H7 (cell line): ENCODE measurements around the gene PKN1. TPM values are rescaled to one million over a fixed set of nuclear protein-coding genes. Genes with fewer than 3 reads are reported as not detected.
"Not testable (repeated sequence)": the region's sequence is repeated elsewhere in the genome, so short reads cannot be mapped to it uniquely, and the experiment has no call there.

Experiments
- DNase-seq: peaks from one replicate; pipeline ENCODE4 v3.0.0; 2012
- H3K27me3 ChIP-seq: 2 replicates; pipeline ENCODE4 v1.6.0; 2011; ENCODE audit warnings: mild to moderate bottlenecking, low read length; ENCODE audit not compliant: control insufficient read depth, insufficient read depth
- H3K36me3 ChIP-seq: replicated peaks from 2 replicates; pipeline ENCODE4 v1.5.1; 2011; ENCODE audit warnings: low read length; ENCODE audit not compliant: control insufficient read depth, insufficient read depth
- H3K4me3 ChIP-seq: 2 replicates; pipeline ENCODE4 v1.5.1; 2011; ENCODE audit warnings: low read depth, mild to moderate bottlenecking, control low read depth, low read length, moderate library complexity; ENCODE audit not compliant: insufficient read depth
- total RNA-seq: library from RNA; depleted of rRNA; stranded (reverse); fragments of >200 nt; shearing (Covaris generic); gene quantifications from 2 replicates; pipeline ENCODE4 v1.2.3, GENCODE V29; 2014

Gene PKN1
- total RNA-seq, 1 experiment from 2014 or later: 108 TPM

DNA sequence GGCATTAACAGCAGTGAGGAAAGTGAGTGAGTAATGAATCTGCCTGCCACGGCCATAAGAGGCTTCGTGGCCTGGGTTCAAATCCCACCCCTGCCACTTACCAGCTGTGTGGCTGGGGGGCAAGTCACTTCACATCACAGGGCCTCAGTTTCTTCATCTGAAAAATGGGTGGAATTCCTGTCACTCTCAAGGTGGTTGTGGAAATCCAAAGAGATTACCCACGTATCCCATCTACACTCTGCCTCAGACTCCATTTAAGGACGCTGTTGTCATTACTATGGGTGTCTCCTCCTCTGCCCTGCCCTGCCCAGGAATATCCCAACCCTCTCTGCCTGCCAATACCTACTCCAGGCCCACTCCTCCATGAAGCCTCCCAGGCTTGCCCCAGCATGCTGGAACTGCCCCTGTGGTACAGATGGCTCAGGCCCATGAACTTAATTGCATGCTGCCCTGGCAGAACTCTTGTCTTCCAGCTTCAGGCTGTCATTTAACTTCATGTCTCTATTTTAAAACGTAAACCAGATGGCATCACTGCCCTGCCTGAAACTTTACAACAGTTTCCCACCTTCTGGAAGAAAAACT, 59.7 kb downstream of the PKN1 start:
- Histone ChIP-seq H3K36me3 (peaks cover 5% of the 10 kb centered on the region), H3K27me3 (no peaks in the 10 kb centered on the region), H3K4me3 (no peak overlapping the region)
- peak; percentile 17 for DNase-seq

DNA sequence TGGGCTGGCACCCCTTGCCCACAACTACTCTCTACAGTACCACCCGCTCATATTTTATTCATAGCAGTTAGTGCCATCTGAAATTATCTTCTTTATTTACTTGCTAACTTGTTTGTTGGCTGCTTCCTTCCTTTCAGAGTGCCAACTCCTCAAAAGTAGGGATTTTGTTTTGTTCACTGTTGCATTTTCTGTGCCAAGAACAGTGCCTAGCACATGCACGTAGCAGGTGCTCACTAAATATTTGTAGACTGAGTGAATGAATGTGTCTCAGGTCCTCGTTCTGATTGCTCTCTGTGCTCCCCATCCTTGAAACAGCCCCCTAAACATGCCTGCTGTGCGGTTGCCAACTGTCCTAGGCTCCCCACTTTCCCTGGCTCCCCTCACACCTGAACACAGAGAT, 61.3 kb downstream of the PKN1 start:
- no peak overlapping the region for H3K4me3 ChIP-seq
- H3K27me3 ChIP-seq: no peaks in the 10 kb centered on the region
- H3K36me3 ChIP-seq: peaks cover 2% of the 10 kb centered on the region
- no peak for DNase-seq

DNA sequence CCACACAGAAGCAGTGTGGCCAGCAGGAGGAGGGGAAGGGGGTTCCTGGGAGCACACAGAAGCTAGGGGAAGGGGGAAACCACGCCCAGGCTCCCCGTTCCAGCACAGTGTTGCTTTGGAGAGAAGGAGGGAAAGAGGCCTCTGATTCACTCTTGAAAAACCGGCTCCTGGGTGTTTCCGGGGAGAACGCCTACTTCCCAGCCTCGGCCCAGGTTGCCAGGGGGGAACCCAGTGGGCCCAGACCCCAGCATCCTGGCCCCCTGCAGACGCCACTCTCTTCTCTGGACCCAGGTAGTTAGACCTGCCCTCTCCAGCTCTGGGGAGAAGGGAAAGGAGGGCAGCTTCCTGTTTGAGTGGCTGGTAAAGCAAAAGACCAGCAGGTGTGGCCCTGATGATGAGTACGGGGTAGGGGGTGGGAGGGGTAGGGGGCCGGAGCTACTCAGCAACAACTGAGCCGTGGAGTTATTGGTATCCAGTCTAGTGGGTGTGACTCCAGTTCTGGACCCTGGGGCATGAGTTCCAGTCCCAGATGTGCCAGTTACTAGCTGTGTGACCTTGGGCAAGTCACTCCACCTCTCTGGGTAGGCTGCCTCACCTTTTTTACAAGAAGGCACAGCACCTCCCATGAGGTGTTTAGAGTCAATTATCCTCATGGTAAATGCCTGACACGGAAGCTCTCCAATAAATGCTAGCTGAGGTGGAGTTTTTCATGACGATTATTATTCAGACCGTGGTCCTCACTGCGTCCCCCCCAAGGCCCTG, 62.0 kb downstream of the PKN1 start:
- peaks cover 2% of the 10 kb centered on the region for H3K36me3 ChIP-seq

DNA sequence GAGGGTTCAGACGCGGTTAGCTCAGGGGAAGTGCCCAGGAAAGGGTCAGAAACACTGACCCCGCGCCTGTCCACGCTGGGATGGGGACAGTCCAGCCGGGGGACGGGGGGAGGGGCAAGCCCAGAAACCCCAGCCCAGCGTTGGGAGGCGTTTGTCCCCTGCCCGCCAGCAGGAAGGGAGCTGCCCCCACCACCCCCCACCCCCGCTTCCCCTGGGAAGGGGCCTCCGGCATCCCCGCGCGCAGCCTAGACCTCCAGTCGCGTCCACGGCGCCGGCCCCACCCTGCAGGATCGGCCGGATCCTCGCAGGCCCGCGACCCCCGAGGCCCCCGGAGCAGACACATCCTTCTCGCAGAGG, 62.5 kb downstream of the PKN1 start:
- no peak for DNase-seq
- Histone ChIP-seq H3K4me3 (peak overlapping the region; percentile 58), H3K36me3 (peaks cover 2% of the 10 kb centered on the region), H3K27me3 (no peaks in the 10 kb centered on the region)

More for the DNA sequence above, 62.0 kb downstream of the PKN1 start:
- DNase-seq: peak; percentile 78
- Histone ChIP-seq H3K4me3 (peak overlapping the region; percentile 58), H3K27me3 (no peaks in the 10 kb centered on the region)

DNA sequence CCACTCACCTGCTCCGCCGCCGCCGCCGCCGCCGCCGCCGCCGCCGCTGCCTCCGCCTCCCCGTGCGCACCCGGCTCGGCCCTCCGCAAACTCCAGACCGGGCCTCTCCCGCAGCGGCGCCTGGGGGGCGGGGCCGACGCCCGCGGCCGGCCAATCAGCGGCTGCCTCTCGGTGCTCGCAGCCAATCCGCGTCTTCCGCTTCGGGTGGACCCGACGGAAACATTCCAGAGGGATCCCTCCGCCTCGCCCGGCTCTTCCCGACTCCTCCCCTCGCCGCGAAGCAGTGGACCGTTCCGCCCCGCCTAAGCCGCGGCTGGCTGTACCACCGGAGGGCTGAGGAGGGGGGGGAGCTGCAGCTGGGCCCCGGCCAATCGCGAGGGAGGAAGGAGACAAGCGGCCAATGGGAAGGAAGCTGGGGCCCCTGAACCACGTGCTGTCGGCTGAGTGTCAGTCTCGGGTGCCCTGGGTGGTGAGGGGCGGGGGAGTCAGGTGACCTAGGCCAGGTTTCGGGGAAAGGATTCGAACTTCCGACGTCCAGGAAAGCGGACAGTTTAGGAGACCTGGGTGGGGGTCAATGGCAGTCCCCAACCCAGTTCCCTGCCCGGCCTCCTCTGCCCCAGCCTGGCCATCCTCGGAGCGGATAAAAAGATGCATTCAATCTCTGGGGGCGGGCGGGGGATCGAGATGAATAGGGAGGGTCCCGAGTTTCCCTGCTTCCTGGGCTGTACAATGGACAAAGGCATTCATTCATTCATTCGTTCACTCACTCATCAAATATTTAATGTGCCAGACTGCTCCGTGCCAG, 63.1 kb downstream of the PKN1 start, which contains the start of gene GIPC1:
Gene GIPC1, minus strand, starts transcription at position 99 of the 805 bp plus-strand sequence. CDS start 13,151 bp downstream, outside the sequence.
- Histone ChIP-seq H3K4me3 (peak within 1 kb of the TSS; percentile 58), H3K27me3 (no peaks in the 10 kb centered on the region), H3K36me3 (peaks cover 2% of the 10 kb centered on the region)
- peak; percentile 100 for DNase-seq

DNA sequence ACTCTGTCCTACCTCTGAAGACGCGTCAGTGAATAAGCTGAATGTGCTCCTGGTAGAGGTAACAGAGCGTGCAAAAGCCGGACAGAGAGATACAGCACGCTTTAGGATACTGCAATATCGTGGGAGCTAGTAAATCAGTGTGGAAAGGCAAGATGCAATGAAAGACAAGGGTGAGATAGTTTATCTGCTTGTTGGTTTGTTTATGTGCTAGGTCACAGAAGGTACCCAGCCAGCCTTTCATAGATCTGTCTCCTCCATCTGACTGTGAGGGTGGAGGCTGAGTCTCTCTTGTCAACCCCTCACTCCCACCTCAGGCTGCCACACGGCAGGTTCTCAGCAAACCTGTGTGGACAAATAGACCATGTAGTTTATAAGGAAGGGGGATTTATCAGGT, 63.7 kb downstream of the PKN1 start:
- DNase-seq: no peak
- Histone ChIP-seq H3K27me3 (no peaks in the 10 kb centered on the region), H3K36me3 (peaks cover 1% of the 10 kb centered on the region; the same call in 1 of the 2 replicates), H3K4me3 (peak overlapping the region; percentile 39; the same call in 1 of the 2 replicates)

DNA sequence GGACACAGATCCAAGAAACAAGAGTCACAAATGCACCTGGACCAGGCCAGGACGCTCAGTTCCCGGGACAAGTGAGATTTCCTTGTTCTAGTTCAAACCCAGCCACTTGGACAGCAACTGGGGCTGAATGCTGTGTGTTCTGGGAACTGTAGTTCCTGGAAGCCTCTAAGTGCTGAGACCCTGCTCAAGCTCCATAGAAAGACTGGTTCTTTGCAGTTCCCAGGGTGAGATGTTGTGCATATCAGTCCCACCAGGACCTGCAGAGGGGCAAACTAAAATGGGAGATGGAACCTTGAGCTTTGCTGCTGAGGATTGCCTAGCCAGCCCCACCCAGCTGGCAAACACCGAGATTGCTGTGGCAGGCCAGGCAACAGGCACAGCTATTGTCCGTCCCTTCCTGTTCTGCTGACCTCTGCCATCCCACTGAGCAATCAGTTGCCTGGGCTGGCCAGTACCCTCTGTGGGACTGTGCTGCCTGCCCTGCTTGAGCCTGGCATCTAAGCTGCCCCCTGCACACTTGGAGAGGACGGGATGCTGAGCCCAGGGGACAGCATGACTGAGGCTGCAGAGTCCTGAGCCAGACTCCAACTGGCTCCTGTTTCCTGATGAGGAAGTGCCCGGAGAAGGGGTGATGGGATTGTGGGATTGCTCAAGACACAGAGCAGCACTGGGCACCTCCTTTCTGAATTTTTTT, 64.3 kb downstream of the PKN1 start:
- no peak overlapping the region for H3K4me3 ChIP-seq
- DNase-seq: peak; percentile 59
- H3K27me3 ChIP-seq: no peaks in the 10 kb centered on the region
- no peaks in the 10 kb centered on the region for H3K36me3 ChIP-seq

DNA sequence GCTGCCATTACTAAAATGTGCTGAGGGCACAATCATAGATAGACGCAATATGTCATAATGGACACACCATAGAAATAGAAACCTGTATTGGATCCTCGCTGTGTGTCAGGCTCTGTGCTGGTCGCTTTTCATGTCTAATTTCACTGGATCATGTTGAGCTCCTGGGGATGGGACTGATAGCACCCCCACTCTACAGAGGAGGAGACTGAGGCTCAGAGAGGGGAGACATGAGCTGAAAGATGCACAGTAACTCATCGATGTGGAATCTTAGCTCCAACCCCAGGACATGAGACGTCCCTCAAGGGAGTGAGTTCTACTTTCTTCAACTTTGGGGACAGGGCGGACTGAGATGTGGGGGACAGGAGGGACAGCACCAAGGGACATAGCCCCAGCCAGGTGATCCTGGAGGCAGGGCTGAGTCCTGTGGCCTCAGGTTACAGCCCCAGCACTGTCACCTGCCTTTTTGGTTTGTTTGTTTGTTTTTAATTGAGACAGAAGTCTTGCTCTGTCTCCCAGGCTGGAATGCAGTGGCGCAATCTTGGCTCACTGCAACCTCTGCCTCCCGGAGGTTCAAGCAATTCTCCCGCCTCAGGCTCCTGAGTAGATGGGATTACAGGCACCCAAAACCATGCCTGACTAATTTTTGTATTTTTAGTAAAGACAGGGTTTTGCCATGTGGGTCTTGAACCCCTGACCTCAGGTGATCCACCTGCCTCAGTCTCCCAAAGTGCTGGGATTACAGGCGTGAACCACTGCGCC, 69.4 kb downstream of the PKN1 start:
- H3K27me3 ChIP-seq: no peaks in the 10 kb centered on the region
- no peak for DNase-seq

DNA sequence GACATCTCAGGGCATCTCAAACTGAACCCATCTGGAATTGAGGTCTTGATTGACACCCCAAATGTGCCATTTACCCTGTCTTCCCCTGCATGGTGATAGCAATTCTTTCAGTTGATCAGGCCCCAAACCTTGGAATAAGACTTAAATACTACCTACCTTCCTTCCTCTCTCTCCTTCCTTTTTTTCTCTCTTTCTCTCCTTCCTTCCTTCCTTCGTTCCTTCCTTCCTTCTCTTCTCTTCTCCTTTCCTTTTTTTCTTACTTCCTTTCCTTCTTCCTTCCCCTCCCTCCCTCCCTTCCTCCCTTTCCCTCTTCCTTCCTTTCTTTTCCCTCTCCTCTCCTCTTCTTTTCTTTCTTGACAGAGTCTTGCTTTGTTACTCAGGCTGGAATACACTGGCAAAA, 70.2 kb downstream of the PKN1 start:
- Histone ChIP-seq H3K27me3 (no peaks in the 10 kb centered on the region), H3K4me3 (no peak overlapping the region), H3K36me3 (no peaks in the 10 kb centered on the region)
- DNase-seq: no peak

More for the DNA sequence above, 69.4 kb downstream of the PKN1 start:
- Histone ChIP-seq H3K36me3 (no peaks in the 10 kb centered on the region), H3K4me3 (no peak overlapping the region)

DNA sequence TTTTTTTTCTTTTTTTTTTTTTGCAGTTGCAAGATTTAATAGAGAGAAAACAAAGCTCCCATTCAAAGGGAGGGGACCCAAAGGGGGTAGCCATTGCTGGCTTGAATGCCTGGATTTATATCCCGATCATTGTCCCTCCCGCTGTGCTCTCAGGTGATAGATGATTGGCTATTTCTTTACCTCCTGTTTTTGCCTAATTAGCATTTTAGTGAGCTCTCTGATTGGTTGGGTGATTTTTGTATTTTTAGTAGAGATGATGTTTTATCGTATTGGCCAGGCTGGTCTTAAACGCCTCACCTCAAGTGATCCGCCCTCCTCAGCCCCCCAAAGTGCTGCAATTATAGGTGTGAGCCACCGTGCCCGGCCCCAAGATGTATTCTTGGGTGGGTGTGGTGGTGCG, 71.5 kb downstream of the PKN1 start:
- H3K36me3 ChIP-seq, DNase-seq, H3K27me3 ChIP-seq, H3K4me3 ChIP-seq: not testable (repeated sequence)

DNA sequence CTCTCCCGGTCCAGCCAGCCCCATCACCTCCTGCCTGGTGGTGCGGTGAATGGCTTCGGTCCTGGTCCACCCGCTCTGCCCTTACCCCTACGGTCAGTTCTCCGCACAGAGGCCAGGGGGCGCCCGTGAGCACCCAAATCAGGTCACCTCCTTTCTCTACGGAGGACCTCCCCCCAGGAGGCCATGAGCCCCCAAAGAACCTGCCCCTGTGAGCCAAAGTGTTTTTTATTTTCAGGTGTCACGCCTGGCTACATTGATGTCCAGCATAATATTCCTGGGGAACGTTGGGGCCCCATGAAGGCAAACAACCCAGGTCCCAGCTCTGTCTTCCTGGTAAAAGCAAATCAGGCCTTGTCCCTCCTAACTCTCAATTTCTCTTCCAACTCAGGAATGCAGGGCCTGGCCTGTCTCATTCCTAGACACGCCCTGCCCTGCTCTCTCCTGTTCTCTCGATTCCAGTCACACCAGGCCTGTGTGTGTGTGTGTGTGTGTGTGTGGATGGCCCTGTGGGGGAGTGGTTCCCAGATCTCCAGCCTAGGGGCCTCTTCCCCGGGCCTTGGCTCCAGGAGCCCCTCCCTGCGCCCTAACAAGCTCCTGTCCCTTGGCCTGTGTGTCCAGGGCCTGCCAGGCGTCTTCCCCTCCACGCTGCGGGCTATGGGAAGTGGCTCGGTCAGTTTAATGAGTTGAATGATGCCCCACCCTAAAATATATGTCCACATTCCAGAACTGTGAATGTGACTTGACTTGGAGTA, 72.6 kb downstream of the PKN1 start:
- no peak overlapping the region for H3K4me3 ChIP-seq
- H3K27me3 ChIP-seq: no peaks in the 10 kb centered on the region
- no peaks in the 10 kb centered on the region for H3K36me3 ChIP-seq
- DNase-seq: peak; percentile 95

DNA sequence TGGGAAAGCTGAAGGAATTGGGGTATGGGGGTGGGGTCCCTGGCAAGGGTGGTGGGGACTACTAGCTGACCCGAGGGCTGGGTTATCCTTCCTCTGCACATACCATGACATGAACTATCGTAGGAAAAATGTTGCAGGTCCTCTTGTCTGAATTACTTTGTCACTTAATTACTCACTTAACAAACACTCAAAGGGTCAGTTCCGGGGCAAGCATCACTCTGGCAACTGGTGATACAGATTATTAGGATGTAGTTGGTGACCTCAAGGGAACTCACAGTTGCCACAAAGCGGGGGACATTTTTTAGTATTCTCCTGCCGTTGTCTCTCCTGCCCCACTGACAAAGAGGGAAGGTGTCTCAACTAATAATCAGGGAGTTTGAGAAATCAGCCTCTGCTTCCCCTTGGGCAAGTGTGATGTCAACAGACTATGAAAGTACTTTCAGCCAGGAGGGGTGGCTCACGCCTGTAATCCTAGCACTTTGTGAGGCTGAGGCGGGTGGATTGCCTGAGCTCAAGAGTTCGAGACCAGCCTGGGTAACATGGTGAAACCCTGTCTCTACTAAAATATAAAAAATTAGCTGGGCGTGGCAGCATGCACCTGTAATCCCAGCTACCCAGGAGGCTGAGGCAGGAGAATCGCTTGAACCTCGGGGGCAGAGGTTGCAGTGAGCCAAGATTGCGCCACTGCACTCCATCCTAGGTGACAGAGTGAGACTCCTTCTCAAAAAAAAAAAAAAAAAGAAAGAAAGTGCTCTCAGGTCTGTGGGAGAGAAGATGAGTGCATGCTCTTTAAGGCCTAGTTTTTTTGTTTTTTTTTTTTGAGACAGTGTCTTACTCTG, 74.8 kb downstream of the PKN1 start:
- no peaks in the 10 kb centered on the region for H3K36me3 ChIP-seq
- no peak for DNase-seq
- H3K27me3 ChIP-seq: no peaks in the 10 kb centered on the region
- H3K4me3 ChIP-seq: no peak overlapping the region
